ENCODE measurements around the gene SHROOM3. TPM values are rescaled to one million over a fixed set of nuclear protein-coding genes. Genes with fewer than 3 reads are reported as not detected.
A peak's percentile ranks its signal among the peaks of the same experiment; 100 is the strongest.

Gene SHROOM3
- total and polyA plus RNA-seq, 2 donors (not counting 3 experiments of a cell fraction or from before 2014, with no cell fraction given) = 2.7 to 6.7 TPM

GRCh38 chr4:76780781-76781697, 346.0 kb downstream of the SHROOM3 start:
- TF ChIP-seq MYC (IDR thresholded peaks at IDR 0.05; ENCODE audit: low read depth, low read length) (no peak), GATA2 (IDR thresholded peaks at IDR 0.05; ENCODE audit: insufficient read depth, insufficient read length, low read depth, low read length) (no peak), POLR2AphosphoS5 (IDR thresholded peaks at IDR 0.05; ENCODE audit: insufficient read depth, low read depth, low read length) (no peak), POLR2A (IDR thresholded peaks at IDR 0.05; ENCODE audit: low read depth, low read length) (no peak)
- no peak overlapping the region for H3K4me2 ChIP-seq (ENCODE audit: insufficient read depth, low read length)
- CTCF ChIA-PET = no interaction called here
- H4K20me1 ChIP-seq (replicated peaks; ENCODE audit: control insufficient read depth, extremely low read depth, insufficient read depth, low read length) = no peaks in the 10 kb centered on the region
- peaks cover 2% of the 10 kb centered on the region for H3K9me1 ChIP-seq (replicated peaks; ENCODE audit: control insufficient read depth, extremely low read depth, insufficient read depth, low read length)
- no peaks in the 10 kb centered on the region for H3K79me2 ChIP-seq (ENCODE audit: control insufficient read depth, insufficient read depth, low read length)
- FAIRE-seq (no peak), DNase-seq (ENCODE audit: low read depth, low spot score) (no peak)
- H3K9ac ChIP-seq (replicated peaks; ENCODE audit: extremely low read depth, insufficient read depth, low read length) = no peak overlapping the region
- H3K27ac ChIP-seq (ENCODE audit: insufficient read depth, low read depth, low read length) = no peak overlapping the region
- H3K4me1 ChIP-seq (ENCODE audit: control insufficient read depth, extremely low read depth, insufficient read depth, low read length) = peaks cover 3% of the 10 kb centered on the region
- POLR2A ChIA-PET = no interaction called here
- H3K27me3 ChIP-seq (ENCODE audit: control insufficient read depth in 2 of 2, insufficient read depth in 2 of 2, low read length in 2 of 2) = no peaks in the 10 kb centered on the region
- dilution Hi-C loops (cut with MboI; ENCODE audit: extremely low pct_ligation_motif_present, low sequenced_read_pairs) (no loop called here), intact Hi-C loops (cut with micrococcal nuclease) (no loop called here)
- no peaks in the 10 kb centered on the region for H3K9me3 ChIP-seq (replicated peaks; ENCODE audit: control insufficient read depth, insufficient read depth, low read length)
- H3K4me3 ChIP-seq (replicated peaks in 1 of 3; ENCODE audit: insufficient read depth in 1 of 3, low read depth in 1 of 3, low read length in 3 of 3) = no peak overlapping the region
- no peak overlapping the region for H2AFZ ChIP-seq (ENCODE audit: low read depth, low read length)
- H3K36me3 ChIP-seq (ENCODE audit: control insufficient read depth in 2 of 2, extremely low read depth in 1 of 2, insufficient read depth in 2 of 2, low read length in 2 of 2) = no peaks in the 10 kb centered on the region
- no TSS peak for BruUV-seq (replicated peaks)

GRCh38 chr4:76781698-76782595, 346.9 kb downstream of the SHROOM3 start:
- no peak overlapping the region for H3K4me3 ChIP-seq (replicated peaks in 1 of 3; ENCODE audit: insufficient read depth in 1 of 3, low read depth in 1 of 3, low read length in 3 of 3)
- CTCF ChIA-PET = no interaction called here
- H3K36me3 ChIP-seq (ENCODE audit: control insufficient read depth in 2 of 2, extremely low read depth in 1 of 2, insufficient read depth in 2 of 2, low read length in 2 of 2) = no peaks in the 10 kb centered on the region
- no peak overlapping the region for H3K9ac ChIP-seq (replicated peaks; ENCODE audit: extremely low read depth, insufficient read depth, low read length)
- BruUV-seq (replicated peaks) = TSS peak; percentile 32
- intact Hi-C loops (cut with micrococcal nuclease) (no loop called here), dilution Hi-C loops (cut with MboI; ENCODE audit: extremely low pct_ligation_motif_present, low sequenced_read_pairs) (no loop called here)
- H4K20me1 ChIP-seq (replicated peaks; ENCODE audit: control insufficient read depth, extremely low read depth, insufficient read depth, low read length) = no peaks in the 10 kb centered on the region
- no peak for DNase-seq (ENCODE audit: low read depth, low spot score)
- peak; percentile 67 for FAIRE-seq
- TF ChIP-seq POLR2AphosphoS5 (IDR thresholded peaks at IDR 0.05; ENCODE audit: insufficient read depth, low read depth, low read length) (peak; percentile 23), MYC (IDR thresholded peaks at IDR 0.05; ENCODE audit: low read depth, low read length) (no peak), JUN (IDR thresholded peaks at IDR 0.05; ENCODE audit: borderline replicate concordance, insufficient read depth, insufficient read length, low read depth) (no peak), POLR2A (IDR thresholded peaks at IDR 0.05; ENCODE audit: low read depth, low read length) (no peak), EZH2 (IDR thresholded peaks at IDR 0.05; ENCODE audit: borderline replicate concordance, low read depth, low read length, severe bottlenecking) (no peak)
- no peak overlapping the region for H2AFZ ChIP-seq (ENCODE audit: low read depth, low read length)
- H3K9me1 ChIP-seq (replicated peaks; ENCODE audit: control insufficient read depth, extremely low read depth, insufficient read depth, low read length) = peaks cover 2% of the 10 kb centered on the region
- H3K27me3 ChIP-seq (ENCODE audit: control insufficient read depth in 2 of 2, insufficient read depth in 2 of 2, low read length in 2 of 2) = no peaks in the 10 kb centered on the region
- no peak overlapping the region for H3K27ac ChIP-seq (ENCODE audit: insufficient read depth, low read depth, low read length)
- peaks cover 3% of the 10 kb centered on the region for H3K4me1 ChIP-seq (ENCODE audit: control insufficient read depth, extremely low read depth, insufficient read depth, low read length)
- no peaks in the 10 kb centered on the region for H3K9me3 ChIP-seq (replicated peaks; ENCODE audit: control insufficient read depth, insufficient read depth, low read length)
- H3K4me2 ChIP-seq (ENCODE audit: insufficient read depth, low read length) = no peak overlapping the region
- no peaks in the 10 kb centered on the region for H3K79me2 ChIP-seq (ENCODE audit: control insufficient read depth, insufficient read depth, low read length)
- POLR2A ChIA-PET = no interaction called here

Measured in endothelial cell of umbilical vein (primary cell).